Left ventricle myocardium superior (tissue), 1 donor: ENCODE results near the gene ITLN1. TPM values are rescaled to one million over a fixed set of nuclear protein-coding genes. Genes with fewer than 3 reads are reported as not detected.
A peak's percentile ranks its signal among the peaks of the same experiment; 100 is the strongest.

ENCODE experiments used
- ATAC-seq: fragments of 200-7000 bp; cut with Tn5 transposase; one replicate; pipeline ENCODE4 v1.9.1; 2020; ENCODE audit warnings: mild to moderate bottlenecking, moderate library complexity
- DNase-seq: peaks from one replicate; pipeline ENCODE4 v3.0.0-alpha.2; 2020
- intact Hi-C: fragments of 100-400 bp; cut with micrococcal nuclease; formaldehyde crosslinking; loops from one replicate; pipeline ENCODE4 v1.11.0; 2022
- total RNA-seq: library from RNA; stranded (reverse); fragmentation: NEBNext Ultra II Directional; extraction: Animal tissue kit (Norgen Biotek cat#: 25700); gene quantifications from one replicate; pipeline ENCODE4 v1.2.1, GENCODE V29; 2021
- donor health status: DM: no; HTN: yes; CAD: no; lungs with severe emphysema.

ITLN1 gene
- total RNA-seq, 1 donor from 2014 or later = 65.8 TPM

DNA sequence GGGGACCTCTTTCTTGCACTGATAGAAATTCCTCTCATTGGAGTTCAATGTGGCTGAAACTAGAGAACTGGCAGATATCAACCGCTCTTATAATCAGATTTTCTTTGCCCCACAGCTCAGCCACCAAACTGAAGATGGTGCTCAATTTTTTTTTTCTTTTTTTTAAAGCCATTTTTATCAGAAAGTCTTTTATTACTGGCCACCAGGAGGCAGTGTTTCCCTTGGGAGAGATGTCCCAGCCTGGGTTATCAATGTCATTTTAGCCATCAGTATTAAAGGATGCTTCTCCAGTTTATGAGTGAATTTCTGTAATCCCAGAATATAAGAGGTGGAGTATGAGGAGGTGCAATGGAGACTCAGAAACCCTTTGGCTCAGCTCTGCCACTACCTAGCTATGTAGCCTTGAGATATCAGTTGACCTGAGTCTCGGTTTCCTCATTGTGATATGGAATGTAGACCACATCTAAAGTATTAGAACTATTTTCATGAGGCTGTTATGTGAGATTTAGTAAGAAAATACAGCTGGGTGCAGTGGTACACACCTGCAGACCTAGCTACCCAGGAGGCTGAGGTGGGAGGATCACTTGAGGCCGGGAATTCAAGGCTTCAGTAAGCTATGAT is 49.9 kb downstream of the ITLN1 start:
- ATAC-seq (no peak), DNase-seq (no peak)
- intact Hi-C loops = loop anchor here (10.0 kb wide), 1 partner anchor 120 kb away; the partner anchor contains the start of gene ITLN2

DNA sequence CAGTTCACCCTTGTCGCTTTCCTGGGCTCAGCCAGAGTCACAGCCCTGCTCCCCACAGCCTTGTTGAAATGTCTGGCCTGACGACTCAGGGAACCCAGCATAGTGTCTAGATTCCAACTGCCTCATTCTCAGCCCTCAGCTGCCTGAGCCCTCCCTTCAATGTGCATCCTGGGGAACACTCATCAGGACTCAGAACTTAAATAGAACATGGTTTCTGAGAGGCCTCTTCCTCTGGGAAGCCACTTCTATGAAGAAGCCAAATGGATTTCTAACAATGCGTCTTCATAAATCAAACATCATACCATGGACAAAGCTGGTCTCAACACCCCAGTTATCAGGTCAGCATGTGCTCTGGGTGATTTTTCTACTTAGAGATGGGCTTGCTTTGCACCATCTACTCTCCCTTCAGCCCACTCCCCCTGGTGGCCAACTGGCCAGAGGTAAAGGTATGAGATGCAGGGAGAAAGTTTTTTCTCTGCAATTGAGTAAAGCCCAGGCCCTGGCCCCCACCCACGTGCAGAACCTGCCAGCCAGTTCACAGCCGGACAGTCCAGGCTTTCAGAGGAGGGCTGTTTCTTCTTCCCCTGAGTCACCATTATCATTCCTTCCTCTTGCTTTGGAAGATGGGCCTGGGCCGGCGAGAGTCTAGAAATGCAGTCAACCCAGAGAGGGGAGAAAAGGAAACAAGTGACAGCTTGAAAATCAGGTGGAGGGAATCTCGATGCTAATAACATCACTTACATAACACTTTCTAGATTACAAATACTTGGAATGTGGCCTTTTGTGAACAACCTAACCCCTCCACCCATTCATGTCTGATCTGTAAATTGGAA is 54.4 kb downstream of the ITLN1 start:
- intact Hi-C loops = loop anchor here (10.0 kb wide), 1 partner anchor 124 kb away; the partner anchor contains the start of gene ITLN2
- DNase-seq (peak; percentile 67), ATAC-seq (peak; percentile 33)

DNA sequence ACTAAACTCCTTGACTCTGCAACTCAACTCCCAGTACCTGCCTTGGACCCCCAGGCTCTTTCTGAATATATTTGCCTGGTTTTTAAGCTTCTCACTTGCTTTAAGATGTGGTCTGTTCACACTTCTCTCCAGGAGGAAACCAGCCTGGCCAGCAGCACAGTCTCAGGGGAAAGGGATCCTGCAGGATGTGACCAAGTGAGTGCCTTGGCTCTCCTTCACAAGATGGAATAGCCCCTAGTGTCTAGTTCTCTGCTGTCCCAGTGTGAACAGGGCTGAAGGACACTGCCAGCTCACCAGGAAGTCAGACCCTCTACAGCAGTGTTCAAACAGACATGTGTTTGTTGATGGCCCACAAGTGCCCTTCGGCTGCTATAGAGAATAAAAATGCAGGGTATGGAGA is 55.2 kb downstream of the ITLN1 start:
- no peak for ATAC-seq
- DNase-seq = no peak
- intact Hi-C loops = loop anchor here (10.0 kb wide), 1 partner anchor 125 kb away; the partner anchor contains the start of gene ITLN2

DNA sequence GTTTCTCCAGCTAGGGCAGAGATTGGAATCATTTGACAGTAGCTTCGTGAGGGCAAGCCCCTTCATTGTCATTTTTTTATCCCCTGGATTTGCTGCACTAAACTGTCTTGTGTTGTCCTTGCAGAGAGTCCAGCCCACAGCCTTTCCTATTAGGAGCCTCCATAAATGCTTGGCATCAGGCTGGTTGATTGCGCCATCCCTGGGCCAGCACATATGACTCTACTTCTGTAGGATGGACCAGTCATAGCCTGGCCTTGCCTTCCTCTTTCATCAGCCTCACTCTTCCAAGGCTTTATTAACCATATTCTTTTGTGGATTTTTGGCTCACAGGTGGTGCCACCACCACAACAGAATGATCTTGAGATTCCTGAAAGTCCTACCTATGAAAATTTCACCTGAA is 57.6 kb downstream of the ITLN1 start:
- ATAC-seq = no peak
- no peak for DNase-seq
- intact Hi-C loops = no loop called here

DNA sequence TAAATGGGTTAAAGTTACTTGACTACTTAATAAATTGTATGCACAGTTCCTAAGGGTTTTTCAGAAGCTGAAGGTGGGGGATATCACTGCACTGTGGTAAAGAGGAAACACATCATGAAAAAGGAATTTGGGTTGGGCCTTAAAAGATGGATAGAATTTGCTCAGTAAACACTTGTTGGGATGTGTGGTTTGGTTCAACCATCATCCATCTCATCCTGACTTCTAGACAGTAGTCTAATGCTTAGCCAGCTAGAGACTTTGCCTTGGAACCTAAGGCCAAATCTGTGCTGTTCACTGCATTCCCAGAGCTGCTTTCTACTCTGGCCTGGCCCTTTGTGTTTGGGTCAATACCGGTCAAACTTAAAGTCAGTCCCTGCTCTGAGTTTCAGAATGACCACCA is 58.4 kb downstream of the ITLN1 start:
- no peak for DNase-seq
- intact Hi-C loops = no loop called here
- ATAC-seq = no peak

Other genes with a start within 250 kb of the ITLN1 start
- 0.15 TPM for gene SLAMF1, start 238.1 kb downstream of the ITLN1 start, total RNA-seq
- gene CD48, start 173.4 kb downstream of the ITLN1 start, total RNA-seq = 2.4 TPM
- gene SLAMF7, start 145.9 kb downstream of the ITLN1 start, total RNA-seq = 0.50 TPM
- not detected for gene LY9, start 89.0 kb downstream of the ITLN1 start, total RNA-seq
- gene CD244, start 22.3 kb downstream of the ITLN1 start, total RNA-seq = 0.27 TPM
- not detected for gene ITLN2, start 69.6 kb upstream of the ITLN1 start, total RNA-seq
- 8.3 TPM for gene F11R, start 136.0 kb upstream of the ITLN1 start, total RNA-seq
- 15.4 TPM for gene TSTD1, start 153.8 kb upstream of the ITLN1 start, total RNA-seq
- gene USF1, start 160.8 kb upstream of the ITLN1 start, total RNA-seq = 30.3 TPM
- 3.7 TPM for gene ARHGAP30, start 184.7 kb upstream of the ITLN1 start, total RNA-seq
- gene NECTIN4, start 204.4 kb upstream of the ITLN1 start, total RNA-seq = not detected
- gene KLHDC9, start 213.2 kb upstream of the ITLN1 start, total RNA-seq = 5.2 TPM
- 64.8 TPM for gene PFDN2, start 232.9 kb upstream of the ITLN1 start, total RNA-seq
- 33.0 TPM for gene NIT1, start 232.9 kb upstream of the ITLN1 start, total RNA-seq
- gene DEDD, start 247.5 kb upstream of the ITLN1 start, total RNA-seq = 29.3 TPM